Endodermal cell (in vitro differentiated cells): ENCODE data around the gene TRPV5. TPM values are rescaled to one million over a fixed set of nuclear protein-coding genes. Genes with fewer than 3 reads are reported as not detected.
A peak's percentile ranks its signal among the peaks of the same experiment; 100 is the strongest.

ENCODE experiments used
- DNase-seq: peaks from one replicate; pipeline ENCODE4 v3.0.0-alpha.2; 2017
- H3K27ac ChIP-seq: 2 replicates; pipeline ENCODE4 v1.5.1; 2013; ENCODE audit warnings: mild to moderate bottlenecking, low read depth, low read length, moderate library complexity
- H3K27me3 ChIP-seq: 2 replicates; pipeline ENCODE4 v1.6.1; 2013; ENCODE audit warnings: mild to moderate bottlenecking, low read length, moderate library complexity; ENCODE audit not compliant: insufficient read depth, control insufficient read depth, poor library complexity, severe bottlenecking
- H3K36me3 ChIP-seq: 2 replicates; pipeline ENCODE4 v1.7.0; 2013; ENCODE audit warnings: mild to moderate bottlenecking, low read length, moderate library complexity; ENCODE audit not compliant: control insufficient read depth, insufficient read depth
- H3K4me1 ChIP-seq: one replicate; pipeline ENCODE4 v1.7.0; 2013; ENCODE audit warnings: low read length; ENCODE audit not compliant: control insufficient read depth, insufficient read depth
- H3K4me3 ChIP-seq: 2 replicates; pipeline ENCODE4 v1.5.1; 2013; ENCODE audit warnings: mild to moderate bottlenecking, low read length, moderate library complexity
- H3K9ac ChIP-seq: 2 replicates; pipeline ENCODE4 v1.6.1; 2013; ENCODE audit warnings: mild to moderate bottlenecking, low read length, moderate library complexity; ENCODE audit not compliant: poor library complexity, severe bottlenecking; ENCODE audit errors: extremely low read depth
- H3K9me3 ChIP-seq: 2 replicates; pipeline ENCODE4 v1.6.1; 2013; ENCODE audit warnings: mild to moderate bottlenecking, low read length, moderate library complexity; ENCODE audit not compliant: control insufficient read depth
- H3K27ac Mint-ChIP-seq: 2 replicates; pipeline ENCODE4 v1.8.0; 2020; ENCODE audit warnings: mixed read lengths
- H3K27me3 Mint-ChIP-seq: 2 replicates; pipeline ENCODE4 v1.8.0; 2021; ENCODE audit warnings: mild to moderate bottlenecking, mixed read lengths; ENCODE audit not compliant: insufficient read depth
- H3K36me3 Mint-ChIP-seq: 2 replicates; pipeline ENCODE4 v1.8.0; 2020; ENCODE audit warnings: low read depth, mixed read lengths
- H3K4me1 Mint-ChIP-seq: 2 replicates; pipeline ENCODE4 v1.8.0; 2020; ENCODE audit warnings: mixed read lengths
- H3K4me3 Mint-ChIP-seq: 2 replicates; pipeline ENCODE4 v1.8.0; 2020; ENCODE audit warnings: mild to moderate bottlenecking, moderate library complexity, mixed read lengths
- H3K9me3 Mint-ChIP-seq: 2 replicates; pipeline ENCODE4 v1.8.0; 2020; ENCODE audit warnings: mild to moderate bottlenecking, mixed read lengths
- CTCF ChIP-seq: fragments of 200-600 bp; sonication (generic); conservative IDR thresholded peaks from 2 replicates; pipeline ENCODE4 v1.5.0; 2021; ENCODE audit warnings: antibody characterized with exemption, mild to moderate bottlenecking
- WGBS, 2 experiments: methylation state at CpG; one replicate each; pipeline versions ENCODE4 v1.1.5 to v1.1.7; 2013; ENCODE audit warnings: missing lambda C conversion rate in 2 of 2, mixed read lengths in 1 of 2; ENCODE audit not compliant: insufficient coverage in 1 of 2, insufficient read length in 1 of 2; 5-methylcytosine and 5-hydroxymethylcytosine counted together
- total RNA-seq, 2 donors: library from RNA; stranded (reverse); fragmentation: NEBNext Ultra II Directional in 1 of 2; extraction: Animal tissue kit (Norgen Biotek cat#: 25700) in 1 of 2; gene quantifications; 2 replicates in 1 of 2; 3 replicates in 1 of 2; pipeline ENCODE4 v1.2.1, GENCODE V29; 2021

The TRPV5 gene
- total RNA-seq, 2 donors from 2014 or later = 0.15 to 0.22 TPM

DNA sequence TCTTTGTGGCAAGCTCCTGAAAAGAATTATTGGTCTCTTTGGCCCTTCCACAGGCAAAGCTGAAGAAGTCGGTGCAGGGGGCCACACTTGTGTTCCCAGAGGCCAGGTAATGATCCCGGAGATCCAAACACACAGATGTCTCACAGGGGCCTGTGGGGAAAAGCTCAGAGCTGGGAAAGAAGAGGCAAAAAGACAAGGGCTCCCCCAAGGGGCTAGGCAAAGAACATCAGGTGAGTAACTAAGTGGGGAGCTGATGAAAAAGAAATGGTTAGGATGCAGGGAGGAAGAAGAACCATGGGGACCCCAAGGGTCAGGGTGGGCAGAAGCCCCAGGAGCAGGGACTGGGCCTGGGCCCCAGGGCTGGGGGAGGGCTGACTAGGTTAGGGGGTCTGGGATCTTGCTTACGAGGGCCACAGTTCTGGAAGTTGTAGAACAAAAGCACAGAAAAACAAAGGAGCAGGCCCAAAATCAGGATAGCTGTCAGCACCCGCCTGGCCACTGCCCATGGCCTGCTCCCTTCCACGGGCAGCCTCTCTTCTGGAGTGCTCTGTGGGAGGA is 27.5 kb upstream of the TRPV5 start:
- peak overlapping the region; percentile 53 for H3K27ac Mint-ChIP-seq
- H3K4me1 ChIP-seq = peaks cover 12% of the 10 kb centered on the region
- no peaks in the 10 kb centered on the region for H3K27me3 ChIP-seq
- H3K27ac ChIP-seq = no peak overlapping the region
- peak overlapping the region; percentile 70 for H3K4me3 Mint-ChIP-seq
- H3K36me3 Mint-ChIP-seq = peaks cover 36% of the 10 kb centered on the region
- H3K4me3 ChIP-seq = peak overlapping the region; percentile 73
- H3K27me3 Mint-ChIP-seq = no peaks in the 10 kb centered on the region
- DNase-seq = no peak
- H3K9ac ChIP-seq = no peak overlapping the region
- no peaks in the 10 kb centered on the region for H3K9me3 ChIP-seq
- no peaks in the 10 kb centered on the region for H3K36me3 ChIP-seq
- peaks cover 84% of the 10 kb centered on the region for H3K4me1 Mint-ChIP-seq
- 73 to 89% methylated on average over 5 of the region's 5 CpGs for WGBS, 2 experiments
- peaks cover 5% of the 10 kb centered on the region for H3K9me3 Mint-ChIP-seq
- TF ChIP-seq CTCF = peak; percentile 65

DNA sequence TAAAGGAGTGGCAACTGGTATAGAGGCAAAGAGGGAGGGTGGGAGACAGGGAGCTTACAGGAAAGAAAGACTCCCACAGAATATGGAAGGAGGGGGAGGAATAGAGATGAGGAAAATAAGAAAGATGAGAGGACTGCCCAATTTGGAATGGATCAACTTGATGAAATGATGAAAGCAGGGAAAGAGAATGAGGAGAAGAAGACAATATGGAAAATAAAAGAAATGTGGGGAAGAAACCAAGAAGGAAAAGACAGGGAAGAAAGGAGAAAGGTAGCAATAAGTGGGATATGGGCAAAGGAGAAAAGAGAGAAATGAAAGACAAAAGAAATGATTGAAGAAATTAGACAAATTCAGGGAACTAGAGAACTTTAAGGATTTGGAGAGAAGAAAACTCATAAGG is 25.7 kb upstream of the TRPV5 start:
- peaks cover 86% of the 10 kb centered on the region for H3K4me1 Mint-ChIP-seq

GRCh38 chr7:142957723-142958122 is 24.2 kb upstream of the TRPV5 start:
- Mint-ChIP-seq H3K4me3 (peak overlapping the region; percentile 19), H3K27ac (peak overlapping the region; percentile 90), H3K36me3 (peaks cover 66% of the 10 kb centered on the region), H3K4me1 (peaks cover 71% of the 10 kb centered on the region), H3K9me3 (peaks cover 23% of the 10 kb centered on the region), H3K27me3 (peaks cover 2% of the 10 kb centered on the region)
- peaks cover 18% of the 10 kb centered on the region for H3K36me3 ChIP-seq
- no peak for DNase-seq
- 78 to 90% methylated on average over 8 of the region's 8 CpGs for WGBS, 2 experiments
- no peak overlapping the region for H3K9ac ChIP-seq
- H3K4me1 ChIP-seq = peaks cover 12% of the 10 kb centered on the region
- H3K27ac ChIP-seq = no peak overlapping the region
- no peak for TF ChIP-seq CTCF
- H3K9me3 ChIP-seq = peaks cover 18% of the 10 kb centered on the region
- peak overlapping the region; percentile 33 for H3K4me3 ChIP-seq
- H3K27me3 ChIP-seq = no peaks in the 10 kb centered on the region

More for the DNA sequence above, 25.7 kb upstream of the TRPV5 start:
- H3K9me3 Mint-ChIP-seq = peaks cover 19% of the 10 kb centered on the region
- Histone ChIP-seq H3K4me3 (no peak overlapping the region), H3K9me3 (peaks cover 16% of the 10 kb centered on the region), H3K27me3 (no peaks in the 10 kb centered on the region), H3K4me1 (peaks cover 12% of the 10 kb centered on the region), H3K9ac (no peak overlapping the region), H3K27ac (no peak overlapping the region), H3K36me3 (peaks cover 10% of the 10 kb centered on the region)
- TF ChIP-seq CTCF = no peak
- no peak for DNase-seq
- peaks cover 2% of the 10 kb centered on the region for H3K27me3 Mint-ChIP-seq
- H3K36me3 Mint-ChIP-seq = peaks cover 51% of the 10 kb centered on the region
- H3K27ac Mint-ChIP-seq = peak overlapping the region; percentile 36
- H3K4me3 Mint-ChIP-seq = peak overlapping the region; percentile 70
